Left ventricle myocardium inferior (tissue), 1 donor: Measurements from ENCODE around the gene CNIH2. TPM values are rescaled to one million over a fixed set of nuclear protein-coding genes. Genes with fewer than 3 reads are reported as not detected.

ENCODE experiments used
- DNase-seq: peaks from one replicate; pipeline ENCODE4 v3.0.0-alpha.2; 2020
- H3K27ac ChIP-seq: fragments of 200-600 bp; replicated peaks from 2 replicates; pipeline ENCODE4 v1.8.0; 2021
- H3K27me3 ChIP-seq: fragments of 200-600 bp; 2 replicates; pipeline ENCODE4 v1.8.0; 2021; ENCODE audit warnings: low read depth
- H3K36me3 ChIP-seq: fragments of 200-600 bp; 2 replicates; pipeline ENCODE4 v1.8.0; 2021
- H3K4me1 ChIP-seq: fragments of 200-600 bp; 2 replicates; pipeline ENCODE4 v1.8.0; 2021
- H3K4me3 ChIP-seq: fragments of 200-600 bp; 2 replicates; pipeline ENCODE4 v1.8.0; 2021; ENCODE audit warnings: mild to moderate bottlenecking, moderate library complexity
- H3K9me3 ChIP-seq: fragments of 200-600 bp; replicated peaks from 2 replicates; pipeline ENCODE4 v1.8.0; 2021
- CTCF ChIP-seq: fragments of 200-600 bp; IDR thresholded peaks from 2 replicates; pipeline ENCODE4 v1.8.0; 2021; ENCODE audit warnings: antibody characterized with exemption, mild to moderate bottlenecking, borderline replicate concordance
- intact Hi-C: fragments of 100-400 bp; cut with micrococcal nuclease; formaldehyde crosslinking; loops from one replicate; pipeline ENCODE4 v1.11.0; 2022
- total RNA-seq: library from RNA; stranded (reverse); fragmentation: NEBNext Ultra II Directional; extraction: Animal tissue kit (Norgen Biotek cat#: 25700); gene quantifications from one replicate; pipeline ENCODE4 v1.2.1, GENCODE V29; 2021
- donor health status: DM: no; HTN: yes; CAD: no; lungs with severe emphysema.

CNIH2 gene
- total RNA-seq, 1 donor from 2014 or later = not detected

- no peaks in the 10 kb centered on the region for H3K36me3 ChIP-seq
- H3K27me3 ChIP-seq = no peaks in the 10 kb centered on the region
- peaks cover 52% of the 10 kb centered on the region for H3K4me1 ChIP-seq
- H3K4me3 ChIP-seq = no peak overlapping the region
- no peak for TF ChIP-seq CTCF
- intact Hi-C loops = no loop called here
- no peak for DNase-seq
- H3K27ac ChIP-seq = no peak overlapping the region
- no peaks in the 10 kb centered on the region for H3K9me3 ChIP-seq
Observed at GRCh38 chr11:66324664-66325063, 46.7 kb downstream of the CNIH2 start.

DNA sequence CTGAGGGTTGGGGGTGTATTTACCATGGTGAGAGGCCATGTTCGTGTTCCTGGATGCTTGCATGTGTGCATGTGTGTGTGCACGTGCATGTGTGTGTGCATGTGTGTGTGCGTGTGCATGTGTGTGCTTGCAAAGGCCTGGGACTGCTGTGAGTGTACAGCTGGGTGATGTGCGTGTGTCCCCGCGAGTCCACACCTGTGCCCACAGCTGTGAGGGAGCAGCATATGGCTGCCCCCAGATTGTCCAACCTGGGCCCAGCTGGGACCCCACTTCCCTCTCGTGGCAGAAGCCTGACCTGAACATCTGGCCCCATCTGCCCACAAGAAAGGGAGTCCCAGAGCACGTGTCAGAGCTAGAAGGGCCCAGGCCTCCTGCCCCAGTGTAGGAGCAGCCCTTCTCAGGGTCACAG, 47.3 kb downstream of the CNIH2 start:
- H3K36me3 ChIP-seq = no peaks in the 10 kb centered on the region
- no peak for DNase-seq
- no peaks in the 10 kb centered on the region for H3K27me3 ChIP-seq
- no peak for TF ChIP-seq CTCF
- H3K4me3 ChIP-seq = no peak overlapping the region
- peak overlapping the region; percentile 87 for H3K27ac ChIP-seq
- intact Hi-C loops = no loop called here
- H3K4me1 ChIP-seq = peaks cover 52% of the 10 kb centered on the region
- no peaks in the 10 kb centered on the region for H3K9me3 ChIP-seq

DNA sequence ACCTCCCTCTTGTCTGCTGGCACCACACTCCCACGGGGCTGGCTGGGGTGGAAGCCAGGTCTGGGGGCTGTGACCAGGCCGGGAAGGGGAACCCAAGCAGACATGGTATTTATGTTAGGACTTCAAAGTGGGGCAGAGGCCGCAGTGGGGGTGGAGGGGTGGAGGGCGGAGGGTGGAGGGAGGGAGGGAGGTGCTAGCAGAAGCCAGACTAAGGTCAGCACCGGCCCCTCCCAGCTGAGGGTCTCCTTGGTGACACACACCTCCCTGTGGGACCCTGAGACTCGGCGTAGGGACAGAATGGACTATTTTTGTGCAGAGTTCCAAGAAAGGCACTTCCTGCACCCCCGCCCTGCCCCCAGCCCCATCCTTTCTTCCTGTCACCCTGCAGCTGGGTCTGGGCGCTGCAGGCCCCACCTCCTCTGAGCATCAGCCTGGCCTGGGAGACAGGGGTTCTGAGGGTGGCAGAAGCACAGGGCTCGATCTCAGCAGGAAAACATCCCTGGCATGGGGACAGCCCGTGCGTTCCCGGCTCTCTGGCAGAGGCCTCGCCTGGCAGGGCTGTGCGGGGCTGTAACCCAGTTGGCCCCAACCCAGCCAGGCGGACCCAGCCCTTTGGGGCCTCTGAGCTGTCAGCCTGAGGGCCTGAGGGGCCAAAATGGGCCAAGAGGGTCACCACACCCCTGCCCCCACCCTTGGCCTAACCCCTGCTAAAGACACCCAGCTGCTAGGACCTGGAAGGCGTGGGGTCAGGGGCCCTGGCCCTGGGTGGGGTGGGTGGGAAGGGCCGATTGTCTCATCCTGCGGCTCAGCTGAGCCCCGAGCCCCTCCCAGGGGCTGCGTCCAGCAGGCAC, 48.5 kb downstream of the CNIH2 start:
- intact Hi-C loops = no loop called here
- Histone ChIP-seq H3K9me3 (no peaks in the 10 kb centered on the region), H3K4me1 (peaks cover 51% of the 10 kb centered on the region), H3K27ac (peak overlapping the region; percentile 87), H3K27me3 (no peaks in the 10 kb centered on the region), H3K36me3 (no peaks in the 10 kb centered on the region), H3K4me3 (peak overlapping the region; percentile 3)
- no peak for TF ChIP-seq CTCF
- peak; percentile 80 for DNase-seq

GRCh38 chr11:66327171-66328030, 49.4 kb downstream of the CNIH2 start:
- peak overlapping the region; percentile 87 for H3K27ac ChIP-seq
- no peaks in the 10 kb centered on the region for H3K9me3 ChIP-seq
- H3K36me3 ChIP-seq = peaks cover 2% of the 10 kb centered on the region
- no peak for TF ChIP-seq CTCF
- peak overlapping the region; percentile 3 for H3K4me3 ChIP-seq
- DNase-seq = no peak
- H3K4me1 ChIP-seq = peaks cover 42% of the 10 kb centered on the region
- intact Hi-C loops = no loop called here
- H3K27me3 ChIP-seq = no peaks in the 10 kb centered on the region

DNA sequence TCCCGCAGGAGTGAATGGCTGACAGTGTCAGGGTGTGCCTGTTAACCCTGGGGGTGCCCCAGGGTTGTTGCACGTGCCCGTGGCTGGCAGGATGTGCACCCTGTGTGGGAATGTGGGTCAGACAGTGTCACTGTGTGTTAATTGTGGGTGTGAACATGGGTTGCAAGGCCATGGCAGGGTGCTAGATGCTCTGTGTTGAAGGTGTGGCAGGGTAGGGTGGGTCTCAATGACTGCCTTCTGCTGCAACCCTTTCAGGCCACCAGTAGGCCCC, 50.0 kb downstream of the CNIH2 start:
- Histone ChIP-seq H3K27me3 (no peaks in the 10 kb centered on the region), H3K4me1 (peaks cover 39% of the 10 kb centered on the region), H3K9me3 (no peaks in the 10 kb centered on the region), H3K36me3 (peaks cover 5% of the 10 kb centered on the region), H3K4me3 (no peak overlapping the region), H3K27ac (peak overlapping the region; percentile 87)
- intact Hi-C loops = no loop called here
- no peak for TF ChIP-seq CTCF
- no peak for DNase-seq
